Activated B cell treated with CpG ODN at 0.5 μM for 24 hours (primary cell): Measurements from ENCODE around the gene PPP1R14D. TPM values are rescaled to one million over a fixed set of nuclear protein-coding genes. Genes with fewer than 3 reads are reported as not detected.
A peak's percentile ranks its signal among the peaks of the same experiment; 100 is the strongest.

Source experiments
- ATAC-seq: fragments of 200-7000 bp; cut with Tn5 transposase; one replicate; pipeline ENCODE4 v1.10.0; 2021; ENCODE audit warnings: low read depth, mild to moderate bottlenecking, moderate library complexity
- CTCF ChIA-PET: fragments of 350-600 bp; sonication (Branson Sonifier 250); formaldehyde crosslinking; loops from one replicate; lab custom pipeline; 2021; ENCODE audit warnings: antibody characterized with exemption; lab: Charles Lee
- POLR2A ChIA-PET: fragments of 350-600 bp; sonication (Branson Sonifier 250); formaldehyde crosslinking; loops from one replicate; lab custom pipeline; 2021; ENCODE audit warnings: antibody characterized with exemption; lab: Charles Lee
- DNase-seq: peaks from one replicate; pipeline ENCODE4 v3.0.0; 2022
- H3K27ac Mint-ChIP-seq: one replicate; pipeline ENCODE4 v1.8.0; 2020; ENCODE audit warnings: mixed read lengths
- H3K27me3 Mint-ChIP-seq: one replicate; pipeline ENCODE4 v1.8.0; 2021; ENCODE audit warnings: mixed read lengths
- H3K36me3 Mint-ChIP-seq: one replicate; pipeline ENCODE4 v1.8.0; 2021; ENCODE audit warnings: low read depth, mixed read lengths
- H3K4me1 Mint-ChIP-seq: one replicate; pipeline ENCODE4 v1.8.0; 2021; ENCODE audit warnings: mixed read lengths
- H3K4me3 Mint-ChIP-seq: one replicate; pipeline ENCODE4 v1.8.0; 2020; ENCODE audit warnings: mild to moderate bottlenecking, mixed read lengths
- H3K9me3 Mint-ChIP-seq: one replicate; pipeline ENCODE4 v1.8.0; 2020; ENCODE audit warnings: mixed read lengths
- CTCF ChIP-seq: fragments of 200-600 bp; IDR thresholded peaks from one replicate; pipeline ENCODE4 v1.8.0; 2022; ENCODE audit warnings: antibody characterized with exemption, mild to moderate bottlenecking
- intact Hi-C: fragments of 100-400 bp; cut with micrococcal nuclease; formaldehyde crosslinking; loops from one replicate; pipeline ENCODE4 v1.15.1; 2024
- total RNA-seq: library from RNA; stranded (reverse); gene quantifications from 2 replicates; pipeline ENCODE4 v1.2.3, GENCODE V29; 2022

Gene PPP1R14D
- total RNA-seq, 1 donor from 2014 or later = 0.31 TPM

DNA sequence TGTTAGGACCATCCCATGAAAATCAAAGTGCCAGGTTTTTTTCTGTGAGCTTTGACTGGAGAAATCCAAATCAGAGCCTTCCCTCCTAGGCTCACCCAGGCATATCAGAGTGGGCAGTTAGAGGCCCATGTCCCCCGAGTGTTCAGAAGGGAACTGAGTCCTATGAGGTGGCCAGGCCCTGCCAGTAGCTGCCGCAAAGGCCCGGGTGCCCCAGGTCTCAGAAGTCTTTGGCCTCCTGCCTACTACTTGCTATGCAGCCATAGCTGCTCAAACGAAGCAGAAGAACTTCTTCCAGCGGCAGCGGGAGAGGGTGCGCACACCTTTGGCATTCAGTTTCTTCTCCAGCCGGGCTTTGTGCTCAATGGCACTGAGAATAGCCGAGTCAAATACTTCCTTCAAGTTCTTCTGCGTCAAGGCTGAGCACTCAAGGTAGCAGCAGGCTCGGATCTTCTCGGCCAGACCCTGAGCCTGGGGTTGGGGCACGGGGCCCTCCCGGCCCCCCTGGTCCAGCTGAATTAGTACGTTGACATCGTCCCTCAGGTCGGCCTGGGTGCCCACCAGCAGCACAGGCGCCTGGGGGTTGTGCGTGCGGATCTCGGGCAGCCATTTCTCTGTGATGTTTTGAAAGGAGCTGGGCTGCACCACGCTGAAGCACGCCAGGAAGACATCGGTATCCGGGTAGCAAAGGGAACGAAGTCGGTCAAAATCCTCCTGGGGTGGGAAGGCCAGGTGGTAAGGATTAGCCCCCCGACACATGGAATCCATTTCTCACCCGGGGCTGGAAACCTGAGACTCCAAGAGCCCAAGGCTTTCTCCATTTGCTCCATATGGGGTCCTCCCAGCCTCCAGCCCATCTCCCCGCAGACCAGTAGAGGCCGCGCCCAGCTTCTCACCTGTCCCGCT lies 44.5 kb upstream of the PPP1R14D start:
- ChIA-PET POLR2A (interaction anchor here (1.4 kb wide), 1 partner anchor 15 kb away, joined by 4 read pairs; no protein-coding TSS in a partner anchor), CTCF (interaction anchor here (0.7 to 2.6 kb wide), 5 partner anchors 13 to 21 kb away, joined by 3 to 23 read pairs (median 8); partner anchors contain the start of gene VPS18)
- no peak for TF ChIP-seq CTCF
- Mint-ChIP-seq H3K9me3 (no peaks in the 10 kb centered on the region), H3K4me1 (peaks cover 24% of the 10 kb centered on the region), H3K27me3 (peaks cover 2% of the 10 kb centered on the region), H3K4me3 (peak overlapping the region; percentile 77), H3K36me3 (no peaks in the 10 kb centered on the region), H3K27ac (no peak overlapping the region)
- ATAC-seq (no peak), DNase-seq (no peak)
- intact Hi-C loops = no loop called here

DNA sequence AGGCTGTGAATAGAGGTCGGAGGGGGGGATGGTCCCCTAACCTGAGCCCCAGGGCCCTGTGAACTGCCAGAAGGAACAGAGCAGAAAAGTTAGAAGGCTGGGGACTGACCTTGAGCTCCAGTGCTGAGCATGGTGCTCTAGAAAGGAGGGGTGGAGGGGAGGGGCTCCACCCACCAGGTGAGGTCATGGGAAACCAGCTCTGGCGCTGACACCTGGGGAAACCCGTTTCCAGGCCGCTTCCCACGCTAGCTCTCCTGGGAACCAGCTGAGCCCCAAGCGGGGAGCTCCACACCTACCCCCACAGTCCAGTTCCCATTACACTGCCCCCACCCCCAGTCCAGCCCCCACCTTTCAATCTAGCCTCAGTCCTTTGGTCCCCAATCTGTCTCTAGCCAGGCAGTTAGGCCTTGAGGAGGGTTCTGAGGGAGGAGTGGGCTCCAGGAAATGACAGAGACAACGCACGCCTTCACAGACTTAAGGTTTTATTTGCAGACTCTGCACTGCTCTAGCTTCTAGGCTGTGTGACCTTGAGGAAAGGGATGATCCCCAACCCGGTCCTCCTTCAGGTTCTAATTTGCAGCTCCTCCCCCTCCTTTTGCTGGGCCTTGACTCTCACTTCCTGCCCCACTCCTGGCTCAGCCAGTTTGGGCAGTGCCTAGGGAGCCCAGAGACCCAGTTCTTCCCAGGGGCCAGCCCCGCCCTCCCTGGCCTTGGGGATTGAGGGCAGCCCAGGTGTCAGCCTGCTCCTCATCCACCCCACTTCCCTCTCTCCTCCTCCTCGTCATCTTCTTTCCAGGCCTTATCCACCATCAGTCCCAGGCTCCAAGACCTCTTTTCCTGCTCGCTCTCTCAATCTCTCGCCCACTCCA lies 43.5 kb upstream of the PPP1R14D start:
- ChIA-PET CTCF (interaction anchor here (0.8 to 3.1 kb wide), 4 partner anchors 13 to 90 kb away, joined by 3 to 28 read pairs (median 4); partner anchors contain the start of gene VPS18), POLR2A (interaction anchor here (0.6 to 1.4 kb wide), 6 partner anchors 8 to 531 kb away, joined by 3 to 6 read pairs (median 4); partner anchors contain the start of genes RAD51 and VPS18)
- peak; percentile 16 for ATAC-seq
- Mint-ChIP-seq H3K27me3 (peaks cover 2% of the 10 kb centered on the region), H3K4me3 (peak overlapping the region; percentile 42), H3K36me3 (no peaks in the 10 kb centered on the region), H3K4me1 (peaks cover 24% of the 10 kb centered on the region), H3K9me3 (no peaks in the 10 kb centered on the region), H3K27ac (no peak overlapping the region)
- intact Hi-C loops = no loop called here
- no peak for TF ChIP-seq CTCF
- DNase-seq = no peak

DNA sequence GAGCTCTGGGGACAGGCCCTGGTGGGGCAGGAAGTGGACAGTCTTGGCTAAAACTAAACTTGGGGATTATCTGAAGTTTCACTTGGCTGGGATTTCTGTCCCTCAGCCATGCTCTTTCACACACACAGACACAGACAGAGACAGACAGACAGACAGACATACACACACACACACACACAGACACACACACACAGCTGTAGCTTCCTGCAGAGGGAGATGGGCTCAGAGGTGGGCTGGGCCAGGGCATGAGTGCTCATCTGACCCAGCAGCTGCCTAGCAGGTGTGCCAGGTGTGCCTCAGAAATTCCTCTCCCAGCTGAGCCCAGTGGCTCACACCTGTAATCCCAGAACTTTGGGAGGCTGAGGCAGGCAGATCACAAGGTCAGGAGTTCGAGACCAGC lies 42.2 kb upstream of the PPP1R14D start:
- no peak overlapping the region for H3K27ac Mint-ChIP-seq
- ChIA-PET POLR2A (interaction anchor here (0.8 to 1.0 kb wide), 2 partner anchors 176 to 462 kb away, joined by 4 to 5 read pairs; partner anchors contain the start of genes OIP5 and RAD51), CTCF (interaction anchor here (0.8 to 3.1 kb wide), 3 partner anchors 12 to 23 kb away, joined by 3 to 28 read pairs (median 6); partner anchors contain the start of gene VPS18)
- H3K4me1 Mint-ChIP-seq = peaks cover 23% of the 10 kb centered on the region
- DNase-seq = no peak
- no peak for ATAC-seq
- intact Hi-C loops = no loop called here
- H3K9me3 Mint-ChIP-seq = no peaks in the 10 kb centered on the region
- no peak for TF ChIP-seq CTCF
- no peaks in the 10 kb centered on the region for H3K36me3 Mint-ChIP-seq
- H3K4me3 Mint-ChIP-seq = no peak overlapping the region
- H3K27me3 Mint-ChIP-seq = no peaks in the 10 kb centered on the region

DNA sequence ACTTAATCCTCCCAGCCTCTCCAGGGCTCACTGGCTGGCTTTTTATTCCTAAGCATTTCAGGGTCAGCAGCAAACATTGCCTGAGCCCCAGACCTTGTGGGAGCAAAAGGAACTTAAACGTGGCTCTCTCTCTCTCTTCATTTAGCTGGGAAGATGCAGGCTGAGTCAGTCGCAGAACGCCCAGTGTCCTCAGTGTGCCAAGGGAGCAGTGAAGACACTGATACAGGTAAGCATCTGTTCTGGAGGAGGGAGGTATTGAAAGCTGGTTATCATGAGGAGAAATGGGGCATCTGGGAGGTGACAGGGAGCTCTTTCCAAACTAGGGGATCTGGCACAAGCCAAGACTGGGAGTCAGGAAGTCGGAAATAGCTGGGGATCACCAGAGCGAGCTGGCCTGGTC lies 41.2 kb upstream of the PPP1R14D start:
- intact Hi-C loops = no loop called here
- Mint-ChIP-seq H3K27me3 (no peaks in the 10 kb centered on the region), H3K36me3 (no peaks in the 10 kb centered on the region), H3K4me1 (peaks cover 21% of the 10 kb centered on the region), H3K4me3 (no peak overlapping the region), H3K9me3 (no peaks in the 10 kb centered on the region), H3K27ac (no peak overlapping the region)
- ChIA-PET POLR2A (interaction anchor here (1.2 kb wide), 1 partner anchor 24 kb away, joined by 3 read pairs; the partner anchor contains the start of gene VPS18), CTCF (interaction anchor here (3.1 kb wide), 1 partner anchor 11 kb away, joined by 28 read pairs; no protein-coding TSS in a partner anchor)
- ATAC-seq (no peak), DNase-seq (no peak)
- TF ChIP-seq CTCF = no peak
